HCT116 (cell line): ENCODE data around the gene ANKS4B. TPM values are rescaled to one million over a fixed set of nuclear protein-coding genes. Genes with fewer than 3 reads are reported as not detected.

ENCODE experiments used
- ATAC-seq: fragments of 200-7000 bp; cut with Tn5 transposase; 2 replicates; pipeline ENCODE4 v1.9.1; 2020; ENCODE audit warnings: mild to moderate bottlenecking, moderate library complexity
- BruUV-seq: library from RNA; stranded (reverse); fragments of 400-500 nt; replicated peaks from 2 replicates; lab custom pipeline; 2021; lab: Mats Ljungman, UMichigan
- CTCF ChIA-PET: fragments of 300-600 bp; sonication (Branson Sonifier 250); formaldehyde crosslinking; loops from one replicate; lab custom pipeline; 2021; ENCODE audit warnings: antibody characterized with exemption; lab: Charles Lee
- POLR2A ChIA-PET: fragments of 300-600, 350-600 bp; sonication (Branson Sonifier 250); formaldehyde crosslinking; loops from one replicate; lab custom pipeline; 2021; ENCODE audit warnings: antibody characterized with exemption; lab: Charles Lee
- RAD21 ChIA-PET, 2 experiments: fragments of 300-600 bp; sonication (Branson Sonifier 250); formaldehyde crosslinking; loops; one replicate each; lab custom pipeline; 2023; ENCODE audit warnings: low total read pairs in 2 of 2; ENCODE audit not compliant: uncharacterized antibody in 2 of 2, unreplicated experiment in 2 of 2, low non-redundant PET in 1 of 2; lab: Charles Lee
- DNase-seq: peaks from one replicate; pipeline ENCODE4 v3.0.0-alpha.2; 2010; ENCODE audit warnings: low read depth, low spot score
- H2AFZ ChIP-seq: fragments of 200-600 bp; shearing (Covaris generic), sonication (generic); 2 replicates; pipeline ENCODE4 v1.6.1; 2017; ENCODE audit warnings: low read depth, mixed run types, mixed read lengths, antibody characterized with exemption, low read length; ENCODE audit not compliant: poor library complexity, severe bottlenecking
- H3K27ac ChIP-seq: 2 replicates; pipeline ENCODE4 v1.5.1; 2012; ENCODE audit warnings: low read depth, low read length
- H3K27me3 ChIP-seq: fragments of 200-600 bp; sonication (generic); 2 replicates; pipeline ENCODE4 v1.6.1; 2016; ENCODE audit warnings: mixed run types, low read length, mixed read lengths; ENCODE audit not compliant: insufficient read depth
- H3K36me3 ChIP-seq, 2 experiments: fragments of 200-500 bp in 1 of 2; fragments of 200-600 bp in 1 of 2; sonication (Bioruptor generic) in 1 of 2; sonication (generic) in 1 of 2; 2 replicates each; pipeline versions ENCODE4 v1.5.1 to v1.6.1; 2014 to 2016; ENCODE audit warnings: low read length in 2 of 2, inconsistent platforms in 1 of 2, mixed read lengths in 1 of 2, mixed run types in 1 of 2; ENCODE audit not compliant: insufficient read depth in 2 of 2, control insufficient read depth in 1 of 2
- H3K4me1 ChIP-seq, 2 experiments: fragments of 200-600 bp in 1 of 2; sonication (generic) in 1 of 2; 2 replicates each; pipeline versions ENCODE4 v1.5.1 to v1.6.1; 2012 to 2017; ENCODE audit warnings: low read length in 2 of 2, inconsistent platforms in 1 of 2, mild to moderate bottlenecking in 1 of 2, mixed read lengths in 1 of 2, mixed run types in 1 of 2, moderate library complexity in 1 of 2; ENCODE audit not compliant: insufficient read depth in 2 of 2, control insufficient read depth in 1 of 2
- H3K4me2 ChIP-seq: fragments of 200-600 bp; sonication (generic); 2 replicates; pipeline ENCODE4 v1.6.1; 2017; ENCODE audit warnings: mixed run types, low read length, mixed read lengths
- H3K4me3 ChIP-seq, 2 experiments: fragments of 200-600 bp in 1 of 2; sonication (generic) in 1 of 2; replicated peaks in 1 of 2; 2 replicates each; pipeline ENCODE4 v1.5.1; 2011 to 2016; ENCODE audit warnings: low read length in 2 of 2, control low read depth in 1 of 2, low read depth in 1 of 2, mild to moderate bottlenecking in 1 of 2, mixed read lengths in 1 of 2, mixed run types in 1 of 2
- H3K79me2 ChIP-seq: fragments of 200-600 bp; sonication (generic); 2 replicates; pipeline ENCODE4 v1.6.1; 2017; ENCODE audit warnings: mild to moderate bottlenecking, mixed run types, low read length, moderate library complexity, mixed read lengths; ENCODE audit not compliant: insufficient read depth
- H3K9ac ChIP-seq: fragments of 200-600 bp; sonication (generic); 2 replicates; pipeline ENCODE4 v1.6.1; 2016; ENCODE audit warnings: low read length, mixed read lengths
- H3K9me2 ChIP-seq: fragments of 200-600 bp; sonication (generic), shearing (Covaris generic); 2 replicates; pipeline ENCODE4 v1.6.1; 2017; ENCODE audit warnings: mixed run types, mild to moderate bottlenecking, moderate library complexity; ENCODE audit not compliant: insufficient read depth
- H3K9me3 ChIP-seq, 2 experiments: fragments of 200-500 bp in 1 of 2; fragments of 200-600 bp in 1 of 2; sonication (Bioruptor generic) in 1 of 2; sonication (generic) in 1 of 2; 2 replicates each; pipeline ENCODE4 v1.6.1; 2014 to 2017; ENCODE audit warnings: low read length in 2 of 2, mixed read lengths in 2 of 2, inconsistent platforms in 1 of 2, low read depth in 1 of 2, mild to moderate bottlenecking in 1 of 2, mixed run types in 1 of 2, moderate library complexity in 1 of 2; ENCODE audit not compliant: control insufficient read depth in 1 of 2, insufficient read depth in 1 of 2
- H4K20me1 ChIP-seq: fragments of 200-600 bp; sonication (generic), shearing (Covaris generic); 2 replicates; pipeline ENCODE4 v1.6.1; 2017; ENCODE audit warnings: mixed run types, mild to moderate bottlenecking, moderate library complexity; ENCODE audit not compliant: insufficient read depth
- EGR1 ChIP-seq: IDR thresholded peaks from 2 replicates; pipeline ENCODE4 v1.6.1; 2012; ENCODE audit warnings: low read depth
- POLR2AphosphoS5 ChIP-seq: IDR thresholded peaks from 2 replicates; pipeline ENCODE4 v1.6.1; 2011; ENCODE audit warnings: mild to moderate bottlenecking, low read depth, low read length, moderate library complexity
- SIN3A ChIP-seq: IDR thresholded peaks from 2 replicates; pipeline ENCODE4 v1.6.1; 2012; ENCODE audit warnings: low read depth
- YY1 ChIP-seq: IDR thresholded peaks from 2 replicates; pipeline ENCODE4 v1.6.1; 2011; ENCODE audit warnings: low read length, low read depth, moderate library complexity, mild to moderate bottlenecking; ENCODE audit not compliant: insufficient replicate concordance; ENCODE audit errors: extremely low read depth
- intact Hi-C: fragments of 100-400 bp; cut with micrococcal nuclease; formaldehyde crosslinking; loops from 2 replicates; pipeline ENCODE4 v1.10.0; 2022
- total RNA-seq: library from RNA; stranded (reverse); gene quantifications from one replicate; pipeline ENCODE4 v1.2.1, GENCODE V29; 2021; ENCODE audit not compliant: unreplicated experiment
- TF ChIP-seq, protein P1 (sequence below): IDR thresholded peaks from 2 replicates; pipeline ENCODE4 v1.6.1; 2012
- TF ChIP-seq, protein P2 (sequence below), 3 experiments: fragments of 200-600 bp in 1 of 3; sonication (generic) in 1 of 3; IDR thresholded peaks in 2 of 3; conservative IDR thresholded peaks in 1 of 3; 2 replicates each; pipeline ENCODE4 v1.5.1; 2012 to 2017; ENCODE audit warnings: low read depth in 2 of 3, low read length in 2 of 3, antibody characterized with exemption in 1 of 3, borderline replicate concordance in 1 of 3, control low read depth in 1 of 3, mild to moderate bottlenecking in 1 of 3, mixed read lengths in 1 of 3, mixed run types in 1 of 3, moderate library complexity in 1 of 3; ENCODE audit not compliant: insufficient read depth in 1 of 3
- TF ChIP-seq, protein P3 (sequence below): IDR thresholded peaks from 2 replicates; pipeline ENCODE4 v1.6.1; 2012
- TF ChIP-seq, protein P4 (sequence below): IDR thresholded peaks from 2 replicates; pipeline ENCODE4 v1.6.1; 2012; ENCODE audit warnings: low read depth

The ANKS4B gene
- total RNA-seq, 1 experiment from 2014 or later, result not detected

DNA sequence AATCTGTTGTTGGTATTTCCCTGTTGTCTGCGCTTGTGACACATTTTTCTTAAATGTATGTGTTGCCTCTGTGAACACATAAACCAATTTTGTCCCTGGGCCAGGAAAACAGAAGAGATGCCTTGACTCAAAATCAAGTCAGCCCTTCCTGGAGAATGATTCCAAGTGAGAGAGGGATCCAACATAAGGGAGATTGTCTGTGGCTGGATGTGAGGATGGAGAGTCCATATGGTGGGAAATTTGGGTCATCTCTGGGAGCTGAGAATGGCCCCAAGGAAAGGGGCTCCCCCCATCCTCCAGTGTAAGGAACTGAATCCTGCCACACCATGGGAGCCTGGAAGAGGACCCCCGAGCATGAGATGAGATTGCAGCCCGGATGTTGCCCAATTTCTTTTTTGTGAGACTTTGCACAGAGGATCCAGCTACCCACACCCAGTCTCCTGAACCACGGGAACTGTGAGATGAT is 31.1 kb downstream of the ANKS4B start:
- no peak for DNase-seq
- Histone ChIP-seq H4K20me1 (no peaks in the 10 kb centered on the region), H3K36me3 (no peaks in the 10 kb centered on the region), H3K9me2 (no peaks in the 10 kb centered on the region), H3K4me3 (no peak overlapping the region), H3K4me2 (no peak overlapping the region), H3K9me3 (no peaks in the 10 kb centered on the region), H3K27ac (no peak overlapping the region), H3K27me3 (no peaks in the 10 kb centered on the region), H3K9ac (no peak overlapping the region), H3K79me2 (no peaks in the 10 kb centered on the region), H2AFZ (no peak overlapping the region), H3K4me1 (peaks cover 10 to 13% of the 10 kb centered on the region in 2 experiments)
- no TSS peak for BruUV-seq
- no peak for ATAC-seq
- ChIA-PET POLR2A (no interaction called here), CTCF (no interaction called here), RAD21 (no interaction called here)
- intact Hi-C loops, result no loop called here
- TF ChIP-seq SIN3A (no peak), YY1 (no peak), EGR1 (no peak), POLR2AphosphoS5 (no peak)
- TF ChIP-seq, protein P1, sequence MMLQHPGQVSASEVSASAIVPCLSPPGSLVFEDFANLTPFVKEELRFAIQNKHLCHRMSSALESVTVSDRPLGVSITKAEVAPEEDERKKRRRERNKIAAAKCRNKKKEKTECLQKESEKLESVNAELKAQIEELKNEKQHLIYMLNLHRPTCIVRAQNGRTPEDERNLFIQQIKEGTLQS, result no peak
- TF ChIP-seq, protein P2, sequence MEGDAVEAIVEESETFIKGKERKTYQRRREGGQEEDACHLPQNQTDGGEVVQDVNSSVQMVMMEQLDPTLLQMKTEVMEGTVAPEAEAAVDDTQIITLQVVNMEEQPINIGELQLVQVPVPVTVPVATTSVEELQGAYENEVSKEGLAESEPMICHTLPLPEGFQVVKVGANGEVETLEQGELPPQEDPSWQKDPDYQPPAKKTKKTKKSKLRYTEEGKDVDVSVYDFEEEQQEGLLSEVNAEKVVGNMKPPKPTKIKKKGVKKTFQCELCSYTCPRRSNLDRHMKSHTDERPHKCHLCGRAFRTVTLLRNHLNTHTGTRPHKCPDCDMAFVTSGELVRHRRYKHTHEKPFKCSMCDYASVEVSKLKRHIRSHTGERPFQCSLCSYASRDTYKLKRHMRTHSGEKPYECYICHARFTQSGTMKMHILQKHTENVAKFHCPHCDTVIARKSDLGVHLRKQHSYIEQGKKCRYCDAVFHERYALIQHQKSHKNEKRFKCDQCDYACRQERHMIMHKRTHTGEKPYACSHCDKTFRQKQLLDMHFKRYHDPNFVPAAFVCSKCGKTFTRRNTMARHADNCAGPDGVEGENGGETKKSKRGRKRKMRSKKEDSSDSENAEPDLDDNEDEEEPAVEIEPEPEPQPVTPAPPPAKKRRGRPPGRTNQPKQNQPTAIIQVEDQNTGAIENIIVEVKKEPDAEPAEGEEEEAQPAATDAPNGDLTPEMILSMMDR (IDR thresholded peaks at IDR 0.05 in 2 of 3, conservative IDR thresholded peaks at IDR 0.05 in 1 of 3; ENCODE audit: borderline replicate concordance in 1 of 3, insufficient read depth in 1 of 3, low read depth in 2 of 3, low read length in 2 of 3), result no peak
- TF ChIP-seq, protein P3, sequence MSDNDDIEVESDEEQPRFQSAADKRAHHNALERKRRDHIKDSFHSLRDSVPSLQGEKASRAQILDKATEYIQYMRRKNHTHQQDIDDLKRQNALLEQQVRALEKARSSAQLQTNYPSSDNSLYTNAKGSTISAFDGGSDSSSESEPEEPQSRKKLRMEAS, result no peak
- TF ChIP-seq, protein P4, sequence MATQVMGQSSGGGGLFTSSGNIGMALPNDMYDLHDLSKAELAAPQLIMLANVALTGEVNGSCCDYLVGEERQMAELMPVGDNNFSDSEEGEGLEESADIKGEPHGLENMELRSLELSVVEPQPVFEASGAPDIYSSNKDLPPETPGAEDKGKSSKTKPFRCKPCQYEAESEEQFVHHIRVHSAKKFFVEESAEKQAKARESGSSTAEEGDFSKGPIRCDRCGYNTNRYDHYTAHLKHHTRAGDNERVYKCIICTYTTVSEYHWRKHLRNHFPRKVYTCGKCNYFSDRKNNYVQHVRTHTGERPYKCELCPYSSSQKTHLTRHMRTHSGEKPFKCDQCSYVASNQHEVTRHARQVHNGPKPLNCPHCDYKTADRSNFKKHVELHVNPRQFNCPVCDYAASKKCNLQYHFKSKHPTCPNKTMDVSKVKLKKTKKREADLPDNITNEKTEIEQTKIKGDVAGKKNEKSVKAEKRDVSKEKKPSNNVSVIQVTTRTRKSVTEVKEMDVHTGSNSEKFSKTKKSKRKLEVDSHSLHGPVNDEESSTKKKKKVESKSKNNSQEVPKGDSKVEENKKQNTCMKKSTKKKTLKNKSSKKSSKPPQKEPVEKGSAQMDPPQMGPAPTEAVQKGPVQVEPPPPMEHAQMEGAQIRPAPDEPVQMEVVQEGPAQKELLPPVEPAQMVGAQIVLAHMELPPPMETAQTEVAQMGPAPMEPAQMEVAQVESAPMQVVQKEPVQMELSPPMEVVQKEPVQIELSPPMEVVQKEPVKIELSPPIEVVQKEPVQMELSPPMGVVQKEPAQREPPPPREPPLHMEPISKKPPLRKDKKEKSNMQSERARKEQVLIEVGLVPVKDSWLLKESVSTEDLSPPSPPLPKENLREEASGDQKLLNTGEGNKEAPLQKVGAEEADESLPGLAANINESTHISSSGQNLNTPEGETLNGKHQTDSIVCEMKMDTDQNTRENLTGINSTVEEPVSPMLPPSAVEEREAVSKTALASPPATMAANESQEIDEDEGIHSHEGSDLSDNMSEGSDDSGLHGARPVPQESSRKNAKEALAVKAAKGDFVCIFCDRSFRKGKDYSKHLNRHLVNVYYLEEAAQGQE, result no peak
